GM23248 (cell line): ENCODE data around the gene ST7.

Experiments
- EZH2 ChIP-seq: fragments of 200-600 bp; sonication (generic); IDR thresholded peaks from 2 replicates; pipeline ENCODE4 v1.6.1; 2018; ENCODE audit warnings: antibody characterized with exemption, mild to moderate bottlenecking; ENCODE audit not compliant: insufficient read depth, poor library complexity, severe bottlenecking
- EZH2phosphoT487 ChIP-seq: fragments of 200-600 bp; sonication (generic); IDR thresholded peaks from 2 replicates; pipeline ENCODE4 v1.6.1; 2018; ENCODE audit warnings: antibody characterized with exemption, moderate library complexity, mild to moderate bottlenecking, low read depth; ENCODE audit not compliant: insufficient read depth

DNA sequence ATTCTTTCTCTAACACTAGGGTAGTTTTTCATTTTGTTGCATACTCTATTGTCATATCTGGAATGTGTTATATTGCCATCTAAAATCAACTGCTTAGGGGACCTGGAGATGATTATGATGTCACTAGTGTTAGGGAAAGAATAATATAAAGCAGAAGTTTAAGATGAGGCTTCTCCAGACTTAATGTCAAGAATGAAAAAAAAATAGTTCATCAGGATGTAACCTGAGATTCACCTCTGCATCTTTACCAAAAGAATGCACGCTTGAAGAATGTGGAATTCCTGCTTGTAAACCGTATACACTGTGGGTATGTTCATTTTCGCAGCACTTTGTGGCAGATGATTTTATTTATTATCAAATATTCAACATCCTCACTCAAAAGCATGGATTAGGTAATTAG lies 184.6 kb downstream of the ST7 start:
- TF ChIP-seq EZH2 (no peak), EZH2phosphoT487 (no peak)
